ENCODE measurements around the gene EPOP.

The EPOP gene

GRCh38 chr17:38674014-38674748 lies 576 bp downstream of the EPOP start:
- peak; percentile 7 for DNase-seq (ENCODE audit: low read depth)

GRCh38 chr17:38673707-38674013 lies 1.1 kb downstream of the EPOP start:
- no peak for DNase-seq (ENCODE audit: low read depth)

GRCh38 chr17:38672788-38673706 lies 1.7 kb downstream of the EPOP start:
- DNase-seq (ENCODE audit: low read depth), result no peak

DNA sequence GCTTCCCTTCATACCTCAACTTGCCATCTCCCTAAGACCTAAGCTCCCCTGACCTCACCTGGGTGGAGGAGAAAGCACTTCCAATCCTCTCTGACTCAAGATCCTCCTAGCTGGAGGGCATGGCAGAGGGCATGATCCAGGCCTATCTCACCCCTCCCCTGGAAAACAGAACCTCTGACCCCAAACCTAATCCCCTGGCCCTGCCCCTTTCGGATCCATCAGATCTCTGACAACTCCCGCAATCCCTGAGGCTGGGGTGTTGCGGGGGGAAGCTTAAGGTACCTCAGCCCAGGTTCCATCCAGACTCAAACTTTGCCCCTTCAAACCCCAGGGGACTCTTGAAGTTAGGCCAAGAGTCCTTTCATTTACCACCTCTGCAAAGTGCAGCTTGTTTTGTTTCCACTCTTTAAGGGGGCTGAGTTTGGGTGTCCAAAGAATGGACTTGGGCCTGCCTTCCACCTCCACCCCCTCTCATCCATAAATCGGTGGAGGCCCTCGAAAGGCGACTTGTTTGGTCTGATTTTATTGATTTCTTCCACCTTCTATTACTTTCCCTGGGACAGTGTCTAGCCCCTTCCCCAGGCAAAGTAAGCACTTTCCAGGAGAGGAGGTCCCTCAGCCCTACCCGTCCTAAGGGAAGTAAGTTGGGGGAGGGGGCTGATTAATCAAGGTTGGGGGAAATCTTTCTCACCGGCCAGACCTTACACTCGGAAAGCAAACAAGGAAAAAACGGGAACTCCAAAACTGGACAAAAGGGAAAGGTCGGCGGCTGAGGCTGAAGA lies 2.6 kb downstream of the EPOP start:
- no peak for DNase-seq (ENCODE audit: low read depth)

DNA sequence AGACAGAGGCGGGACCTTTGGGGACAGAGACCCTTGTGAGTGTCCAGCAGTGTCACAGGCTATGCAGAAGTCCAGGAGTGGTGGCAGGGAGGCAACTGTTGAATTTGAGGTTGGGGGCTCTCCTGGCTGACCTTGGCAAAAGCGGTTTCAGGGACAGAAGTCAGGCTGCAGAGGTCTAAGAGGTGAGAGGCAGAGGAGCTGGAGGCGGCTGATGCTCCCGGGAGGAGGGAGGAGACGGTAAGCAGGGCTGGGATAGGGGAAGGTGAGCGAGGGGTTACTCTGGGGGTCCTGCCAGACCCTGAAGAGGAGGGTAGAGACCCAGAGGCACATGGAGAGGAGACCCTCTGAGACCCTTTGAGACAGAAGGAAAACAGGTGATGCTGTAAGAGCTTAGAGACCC lies 5.2 kb downstream of the EPOP start:
- no peak for DNase-seq (ENCODE audit: low read depth)

DNA sequence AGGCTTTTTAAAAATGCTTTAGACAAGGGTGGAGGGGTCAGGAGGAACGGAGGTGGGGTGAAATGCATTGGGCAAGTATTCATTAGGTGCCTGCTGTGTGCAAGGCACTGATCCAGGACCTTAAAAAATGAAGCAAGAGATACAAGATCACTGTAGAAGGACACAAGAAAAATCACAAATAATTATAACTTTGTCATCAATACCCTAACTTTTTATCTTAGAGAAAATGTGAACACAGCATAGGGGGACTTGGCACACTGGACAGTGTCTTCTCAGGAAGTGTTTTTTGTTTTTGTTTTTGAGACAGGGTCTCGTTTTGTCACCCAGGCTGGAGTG lies 7.0 kb downstream of the EPOP start:
- no peak for DNase-seq (ENCODE audit: low read depth)

- peak; percentile 27 for DNase-seq (ENCODE audit: low read depth)
Observed at GRCh38 chr17:38667099-38667786, 7.5 kb downstream of the EPOP start.

DNA sequence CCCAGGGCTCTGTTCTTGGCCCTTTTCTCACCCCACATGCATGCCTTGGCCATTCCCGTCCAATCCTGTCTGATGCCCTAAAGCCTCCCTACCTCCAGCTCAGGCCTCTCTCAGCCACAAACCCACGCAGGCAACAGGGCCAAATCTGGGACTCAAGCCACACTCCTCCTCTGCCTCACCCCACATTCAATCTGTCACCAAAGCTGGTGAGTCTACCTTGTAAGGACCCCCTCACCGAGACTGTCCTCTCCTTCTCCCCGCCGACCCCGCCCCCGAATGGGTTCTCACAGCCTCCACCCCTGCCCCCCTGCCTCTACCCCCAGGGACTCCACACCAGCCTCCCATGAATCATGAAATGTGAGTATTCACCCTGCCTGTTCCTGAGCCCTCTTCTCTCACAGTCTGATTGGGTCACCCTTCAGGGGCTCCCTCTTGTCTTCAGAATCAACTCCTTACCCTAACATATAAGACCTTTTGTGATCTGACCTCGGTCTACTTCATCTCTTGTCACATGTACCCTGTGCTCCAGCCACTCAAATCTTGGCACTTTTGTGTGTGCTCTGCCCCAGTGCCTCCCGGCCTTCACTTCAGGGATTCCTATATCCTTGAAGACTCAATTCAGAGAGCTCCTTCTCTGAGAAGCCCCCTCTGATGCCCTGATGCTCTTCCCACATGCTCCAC lies 10.7 kb downstream of the EPOP start:
- DNase-seq (ENCODE audit: low read depth), result no peak

DNA sequence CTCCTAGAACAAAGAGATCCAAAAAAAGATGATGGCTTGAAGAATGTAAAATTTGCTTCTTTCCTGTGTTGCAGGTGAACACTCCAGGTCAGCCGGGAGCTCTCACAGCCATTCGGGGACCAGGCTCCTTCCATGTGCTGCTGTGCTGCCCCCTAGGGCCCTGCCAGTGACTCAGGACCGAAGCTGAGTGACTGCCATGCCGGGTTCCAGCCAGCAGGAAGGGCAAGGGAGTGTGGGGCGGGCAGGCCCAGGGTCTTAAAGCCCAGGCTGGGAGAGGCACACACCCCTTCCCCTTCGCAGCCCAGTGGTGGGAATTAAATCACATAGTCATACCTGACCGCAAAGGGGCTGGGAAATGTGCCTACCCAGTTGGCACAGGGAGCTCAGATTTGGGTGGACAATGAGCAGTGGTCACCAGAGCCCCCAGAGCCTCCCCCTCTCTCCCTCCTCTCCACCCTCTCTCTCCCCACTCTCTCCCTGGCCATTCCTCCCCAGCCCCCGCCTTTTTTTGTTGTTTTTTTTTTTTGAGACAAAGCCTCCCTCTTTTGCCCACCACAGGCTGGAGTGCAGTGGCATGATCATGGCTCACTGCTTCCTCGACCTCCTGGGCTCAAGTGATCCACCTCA lies 11.5 kb downstream of the EPOP start:
- DNase-seq (ENCODE audit: low read depth), result peak; percentile 10

DNA sequence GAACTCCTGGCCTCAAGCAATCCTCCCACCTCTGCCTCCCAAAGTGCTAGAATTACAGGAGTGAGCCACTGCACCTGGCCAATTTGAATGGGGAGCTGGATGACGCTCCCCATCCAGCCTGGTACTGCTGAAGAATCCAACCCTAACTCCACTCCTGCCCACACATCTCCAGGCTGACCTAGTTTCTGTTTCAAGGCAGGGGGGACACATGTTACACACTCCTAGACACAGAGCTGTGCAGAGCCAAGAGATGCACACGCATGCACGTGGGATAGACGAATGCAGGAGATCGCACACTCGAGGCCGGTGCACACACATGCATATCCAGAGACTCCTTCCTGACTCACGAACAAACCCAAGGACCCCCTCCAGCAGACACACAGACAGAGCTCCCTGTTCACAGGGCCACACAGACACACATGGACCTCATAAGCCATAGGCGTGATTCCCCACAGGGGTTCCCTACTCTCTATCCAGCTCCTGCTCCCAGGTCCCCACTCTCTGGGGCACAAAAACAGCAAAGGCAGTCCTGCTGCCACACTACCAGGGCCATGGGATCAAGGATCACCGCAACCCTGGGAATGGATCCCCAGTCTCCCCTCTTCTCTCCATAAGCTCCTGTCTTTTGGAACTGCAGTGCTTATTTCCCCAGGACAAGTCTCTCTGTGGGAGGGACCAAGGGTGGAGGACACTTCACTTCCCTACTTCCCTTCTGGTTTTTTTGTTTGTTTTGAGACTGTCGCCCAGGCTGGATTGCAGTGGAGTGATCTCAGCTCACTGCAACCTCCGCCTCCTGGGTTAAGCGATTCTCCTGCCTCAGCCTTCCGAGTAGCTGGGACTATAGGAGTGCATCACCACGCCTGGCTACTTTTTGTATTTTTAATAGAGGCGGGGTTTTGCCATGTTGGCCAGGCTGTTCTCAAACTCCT lies 14.4 kb downstream of the EPOP start:
- no peak for DNase-seq (ENCODE audit: low read depth)

GRCh38 chr17:38659415-38659814 lies 15.3 kb downstream of the EPOP start:
- no peak for DNase-seq (ENCODE audit: low read depth)

DNA sequence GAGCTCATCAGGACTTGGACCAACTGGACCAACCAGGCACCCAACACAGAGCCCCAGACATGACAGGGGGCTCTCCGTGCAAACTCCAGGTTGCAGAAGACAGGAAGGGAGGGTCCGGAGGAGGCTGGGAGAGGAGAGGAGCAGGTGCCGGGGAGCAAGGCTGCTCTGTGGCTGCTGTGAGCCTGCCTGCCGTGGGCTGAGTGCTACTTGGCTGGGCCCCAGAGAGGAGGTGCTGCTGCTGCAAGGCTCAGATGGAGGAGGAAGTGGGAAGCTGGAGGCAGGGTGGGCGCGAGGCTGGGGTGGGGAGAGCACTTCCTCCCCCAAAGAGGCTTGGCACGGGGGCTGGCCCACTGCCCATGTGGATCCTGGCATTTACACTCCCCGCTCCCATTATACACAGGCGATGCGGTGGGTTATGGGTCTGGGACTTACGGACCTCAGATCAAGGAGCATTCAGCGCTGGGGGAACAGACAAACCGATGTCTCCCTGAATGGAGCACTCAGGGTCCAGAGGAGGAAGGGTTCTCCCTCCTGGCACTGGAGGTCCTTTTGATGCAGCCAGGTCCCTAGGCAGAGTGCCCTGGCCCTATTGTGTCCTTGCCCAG lies 15.9 kb downstream of the EPOP start:
- no peak for DNase-seq (ENCODE audit: low read depth)

DNA sequence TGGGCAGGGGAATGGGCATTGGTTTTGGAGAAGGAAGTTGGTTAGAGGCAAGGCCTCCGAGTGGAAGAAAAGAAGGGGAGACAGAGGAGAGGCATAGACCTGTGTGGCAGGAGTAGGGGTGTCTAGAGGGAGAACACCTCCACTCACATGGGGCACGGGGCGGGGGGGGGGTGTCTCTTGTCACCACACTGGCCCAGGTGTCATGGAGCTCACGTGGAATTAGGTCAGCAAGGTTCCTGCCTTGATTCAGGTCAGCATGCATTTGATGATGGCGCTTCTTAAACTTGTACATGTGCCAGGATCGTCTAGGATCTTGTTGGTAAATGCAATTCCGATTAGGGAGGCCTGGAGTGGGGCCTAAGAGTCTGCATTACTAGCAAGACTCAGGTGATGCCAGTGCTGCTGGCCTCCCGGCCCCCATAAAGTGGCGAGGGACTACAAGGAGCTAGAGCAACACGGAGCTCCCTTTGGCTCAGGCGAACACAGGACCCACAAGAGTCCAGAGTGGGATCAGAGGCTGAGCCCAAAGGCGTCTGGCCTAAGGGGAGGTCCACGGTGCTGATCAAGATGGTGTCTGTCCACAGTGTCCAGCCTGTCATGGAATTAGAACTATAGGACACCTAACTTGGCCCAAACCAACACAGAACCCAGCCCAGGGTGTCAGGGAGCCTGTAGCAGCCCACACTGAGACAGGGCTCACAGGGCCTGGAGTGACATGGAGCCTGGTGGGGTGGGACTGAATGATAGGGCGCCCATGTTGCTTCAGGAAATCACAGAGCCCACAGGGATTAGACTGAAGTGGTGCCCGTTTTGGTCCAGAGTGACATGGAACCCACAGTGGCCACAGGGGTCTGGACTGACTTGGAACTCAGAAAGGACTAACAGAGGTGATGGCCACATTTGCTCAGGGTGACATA lies 16.7 kb downstream of the EPOP start:
- DNase-seq (ENCODE audit: low read depth), result no peak

DNA sequence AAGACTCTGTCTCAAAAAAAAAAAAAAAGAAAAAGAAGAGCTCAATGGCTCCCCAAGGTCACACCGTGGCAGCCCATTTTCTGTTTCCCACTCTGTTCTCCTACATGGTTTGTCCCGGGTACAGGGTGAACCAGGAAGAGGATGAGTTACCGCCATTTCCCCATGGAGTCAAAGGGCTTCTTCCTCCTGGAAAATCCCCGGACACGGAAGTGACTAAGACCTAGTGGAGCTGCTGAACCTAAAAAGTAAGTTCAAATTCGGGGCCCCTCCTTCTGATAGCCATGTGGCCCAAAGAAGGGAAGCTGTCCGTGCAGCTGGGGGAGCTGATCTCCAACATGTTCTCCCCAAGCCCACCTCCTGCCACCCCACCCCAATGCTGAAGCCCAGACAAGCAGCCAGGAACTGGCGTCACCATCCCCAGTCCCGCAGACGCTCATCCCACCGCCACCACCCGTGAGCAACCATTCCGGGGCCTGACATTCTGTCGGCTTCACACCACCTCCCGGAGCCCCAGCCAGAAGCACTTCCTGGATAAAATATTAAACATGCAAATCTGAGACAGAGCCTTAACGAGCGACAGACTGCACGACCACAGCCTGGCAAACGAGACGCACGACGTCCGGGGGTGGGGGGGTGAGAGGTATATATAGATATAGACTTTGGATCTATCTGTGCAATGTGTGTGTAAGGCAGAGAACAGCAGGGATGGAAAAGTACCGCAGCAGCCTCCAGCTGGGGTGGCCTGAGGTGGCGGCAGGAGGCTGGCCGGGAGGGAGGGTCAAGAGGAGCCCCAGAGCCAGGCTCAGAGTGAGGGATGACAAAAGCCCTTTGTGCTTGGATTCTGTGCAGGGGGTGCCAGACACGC lies 17.6 kb downstream of the EPOP start:
- DNase-seq (ENCODE audit: low read depth), result no peak

DNA sequence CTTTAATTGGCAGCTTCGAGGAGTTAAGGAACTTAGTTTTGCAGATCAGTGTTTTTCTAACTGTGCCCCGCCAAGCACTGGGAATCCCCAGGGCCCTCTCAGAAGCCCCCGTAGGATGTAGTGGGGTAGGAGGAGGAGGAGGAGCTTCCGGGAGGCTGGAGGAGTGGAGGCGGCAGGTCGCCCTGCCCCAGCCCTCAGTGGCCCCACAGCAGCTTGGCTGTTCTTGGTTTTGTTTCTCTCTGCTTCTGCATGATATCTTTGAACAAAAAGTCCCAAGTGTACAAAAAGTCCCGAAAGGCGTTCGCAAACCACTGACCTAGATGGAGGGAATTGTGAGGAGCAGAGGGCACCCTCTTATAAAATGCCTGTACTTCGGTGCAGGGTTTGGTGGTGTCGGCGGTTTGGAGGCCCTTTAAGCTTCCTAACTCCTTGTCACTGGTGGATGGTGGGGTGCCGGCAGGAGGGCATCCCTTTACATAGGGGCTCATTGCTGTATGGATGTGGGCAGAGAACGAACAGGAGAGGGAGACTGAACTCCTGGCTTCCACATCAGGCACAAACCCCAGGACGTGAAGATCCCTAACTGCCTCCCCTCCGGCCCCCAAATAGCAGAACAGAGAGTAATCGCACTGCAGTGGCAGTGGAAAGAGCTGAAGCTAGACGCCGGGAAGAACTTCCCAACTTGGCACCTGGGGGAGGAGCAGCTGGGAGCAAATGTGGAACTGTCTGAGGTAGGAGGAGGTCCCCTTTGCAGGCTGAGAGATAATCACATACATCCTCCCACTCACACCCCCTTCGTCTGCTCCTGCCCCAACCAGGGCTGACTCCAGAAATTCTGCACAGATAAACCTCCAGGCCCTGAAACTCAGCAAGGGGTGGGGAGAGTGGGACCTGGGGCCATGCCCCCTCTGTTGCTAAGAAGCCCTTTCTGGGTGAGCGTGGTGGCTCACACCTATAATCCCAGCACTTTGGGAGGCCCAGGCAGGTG lies 20.1 kb downstream of the EPOP start:
- no peak for DNase-seq (ENCODE audit: low read depth)

DNA sequence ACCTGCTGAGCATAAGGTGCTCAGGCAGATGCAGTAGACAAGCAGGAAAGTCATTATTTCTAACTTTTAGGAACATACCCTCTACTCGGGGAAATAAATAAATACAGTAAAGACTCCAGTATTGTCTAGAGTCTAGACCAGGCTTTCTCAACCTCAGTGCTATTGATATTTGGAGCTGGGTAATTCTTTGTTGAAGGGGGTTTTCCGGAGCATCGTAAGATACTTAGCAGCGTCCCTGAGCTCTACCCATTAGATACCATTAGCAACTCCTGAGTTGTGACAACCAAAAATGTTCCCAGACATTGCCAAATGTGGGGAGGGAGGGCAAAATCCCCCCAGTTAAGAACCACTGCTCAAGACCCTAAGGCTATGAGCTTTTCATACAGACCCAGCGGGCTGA lies 21.1 kb downstream of the EPOP start:
- DNase-seq (ENCODE audit: low read depth), result no peak

Data from activated T-helper 1 cell treated with Interleukin-2 at 50 U/mL for 16 hours (primary cell).